SH-SY5Y (cell line): ENCODE measurements around the gene ADRA2B.

ENCODE experiments used
- GATA2 ChIP-seq: IDR thresholded peaks from 2 replicates; pipeline ENCODE4 v1.6.1; 2011; ENCODE audit warnings: mild to moderate bottlenecking, low read depth, low read length
- GATA3 ChIP-seq: IDR thresholded peaks from 2 replicates; pipeline ENCODE4 v1.6.1; 2011; ENCODE audit warnings: low read depth, mild to moderate bottlenecking, low read length, moderate library complexity

DNA sequence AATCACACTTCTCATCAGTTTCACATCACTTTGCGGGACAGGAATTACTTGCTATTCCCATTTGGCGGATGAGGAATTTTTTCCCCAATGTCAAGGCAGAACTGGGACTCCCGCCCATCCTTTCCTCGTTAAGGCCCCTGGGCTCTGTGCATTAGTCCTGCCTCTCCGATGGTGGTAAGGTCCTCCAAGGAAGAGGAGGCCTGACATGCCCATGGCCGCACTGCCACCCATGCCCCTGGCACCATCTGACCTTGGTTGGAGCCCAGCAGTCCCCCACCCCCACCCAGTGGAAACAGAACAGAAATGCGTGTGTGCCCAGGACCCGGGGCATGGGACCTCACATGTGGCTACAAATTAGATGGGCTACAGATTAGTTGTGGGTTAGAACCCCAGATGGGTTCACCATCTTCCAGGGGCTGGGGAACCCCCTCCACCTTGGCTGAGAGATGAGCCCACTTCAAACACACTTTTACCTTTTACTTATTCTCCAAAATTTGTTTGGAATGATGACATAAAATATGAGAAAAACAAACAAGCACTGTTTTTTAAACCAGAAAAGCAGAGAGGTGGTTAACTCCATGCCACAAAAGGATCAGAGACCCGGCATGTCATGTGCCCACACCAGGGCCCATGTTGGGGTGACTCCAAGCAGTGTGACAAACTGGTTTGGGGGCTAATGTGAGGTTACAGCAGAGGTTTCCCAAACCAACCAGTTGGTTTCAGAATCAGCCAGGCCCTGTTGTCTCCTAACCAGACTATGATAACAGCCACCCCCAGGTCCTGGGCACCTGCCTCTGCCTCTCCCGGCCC is 39.8 kb upstream of the ADRA2B start:
- TF ChIP-seq GATA3 = no peak
- TF ChIP-seq GATA2 = no peak
